Fibroblast of the conjunctiva (primary cell): ENCODE data around the gene SHROOM2.
"Not testable (repeated sequence)": the region's sequence is repeated elsewhere in the genome, so short reads cannot be mapped to it uniquely, and the experiment has no call there.

Source experiments
- DNase-seq: peaks from one replicate; pipeline ENCODE4 v3.0.0-alpha.2; 2010; ENCODE audit warnings: low read depth

SHROOM2 gene

DNA sequence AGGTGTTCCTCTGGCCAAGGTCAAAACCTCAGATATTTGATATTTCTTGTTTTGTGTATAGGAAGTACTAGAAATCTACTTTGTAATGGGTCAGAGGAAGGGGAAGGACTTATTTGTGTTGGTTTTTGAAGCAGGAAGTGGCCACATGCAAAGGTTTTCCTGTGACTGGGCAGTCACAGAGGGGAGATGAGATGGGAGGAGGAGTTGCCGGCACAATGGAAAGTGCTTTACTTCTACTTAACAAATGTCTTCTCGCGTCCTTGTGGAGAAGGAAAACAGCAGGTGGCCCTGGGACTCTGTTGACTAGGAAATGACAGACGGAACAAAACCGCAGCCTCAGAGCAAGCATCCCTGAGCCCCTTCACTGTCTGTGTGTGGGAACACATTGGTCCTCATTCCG, 46.6 kb downstream of the SHROOM2 start:
- no peak for DNase-seq

DNA sequence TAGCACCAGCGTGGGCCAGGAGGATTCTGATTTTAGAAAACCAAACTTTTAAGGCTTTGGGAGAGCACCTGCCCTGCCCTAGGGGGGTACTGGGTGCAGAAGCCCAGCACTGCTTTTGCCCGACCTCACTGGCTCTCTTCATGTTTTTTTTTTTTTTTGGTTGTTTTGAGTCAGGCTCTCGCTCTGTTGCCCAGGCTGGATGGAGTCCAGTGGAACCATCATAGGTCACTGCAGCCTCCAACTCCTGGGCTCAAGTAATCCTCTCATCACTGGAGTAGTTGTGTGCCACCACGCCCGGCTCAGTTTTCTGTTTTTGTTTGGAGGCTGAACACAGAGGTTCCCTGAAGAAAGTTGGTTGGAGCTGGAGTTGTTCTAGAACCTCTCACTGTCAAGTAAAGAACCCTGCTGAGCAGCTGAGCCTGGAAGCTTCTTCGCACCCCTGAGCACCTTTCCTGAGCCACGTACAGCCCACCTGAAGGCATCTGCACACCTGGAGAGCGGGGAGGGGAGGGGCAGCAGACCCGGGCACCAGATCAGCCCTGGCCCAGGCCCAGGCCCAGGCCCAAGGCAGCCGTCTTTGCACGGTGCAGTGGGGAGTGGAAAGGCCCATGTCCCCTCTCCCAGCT, 49.5 kb downstream of the SHROOM2 start:
- DNase-seq, result no peak

DNA sequence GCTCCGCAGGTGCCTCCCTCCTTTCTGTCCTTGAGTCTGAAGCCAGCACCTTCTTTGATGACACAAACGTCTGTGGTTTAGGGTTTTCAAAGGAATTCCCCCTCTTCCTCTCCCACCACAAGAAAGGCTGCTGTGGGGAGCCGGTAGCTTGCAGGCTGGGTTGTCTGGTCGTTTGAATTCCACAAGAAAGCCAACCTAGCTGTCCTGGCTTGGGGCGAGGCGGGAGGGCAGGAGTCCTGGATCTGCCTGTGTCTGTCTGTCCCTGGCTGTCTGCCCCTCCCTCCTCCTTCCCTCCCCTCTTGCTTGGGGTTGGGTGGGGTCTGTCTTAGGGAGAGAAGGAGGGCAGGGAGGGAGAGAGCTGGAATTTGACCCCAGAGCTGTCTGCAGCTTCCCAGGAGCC, 56.3 kb downstream of the SHROOM2 start:
- no peak for DNase-seq

DNA sequence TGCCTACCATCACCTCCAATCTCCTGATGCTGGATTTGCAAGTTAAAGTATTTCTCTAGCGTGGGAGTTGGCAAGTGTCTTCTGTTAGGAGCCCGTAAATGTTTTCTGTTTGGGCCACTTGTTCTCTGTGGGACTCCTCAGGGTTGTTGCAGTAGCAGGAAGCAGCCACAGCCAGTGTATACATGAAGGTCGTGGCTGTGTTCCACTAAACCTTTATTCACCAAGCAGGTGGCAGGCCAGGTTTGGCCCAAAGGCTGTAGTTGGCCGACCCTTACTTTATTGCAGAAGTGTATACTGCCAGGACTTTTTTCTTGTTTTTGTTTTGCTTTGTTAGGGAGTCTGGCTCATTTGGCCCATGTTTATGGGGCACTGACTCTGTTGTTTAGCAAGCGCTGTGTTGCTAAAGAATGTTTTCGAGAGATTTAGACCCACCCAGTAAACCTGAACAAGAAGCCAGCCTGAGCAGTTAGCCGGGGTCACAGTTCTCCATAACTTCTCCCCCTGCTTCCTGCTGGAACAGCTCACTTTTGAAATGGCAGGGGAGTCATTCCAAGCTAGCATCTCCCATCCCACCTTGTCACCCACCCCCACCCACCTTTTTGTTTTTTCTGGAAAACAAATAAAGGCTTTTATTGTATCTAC, 58.8 kb downstream of the SHROOM2 start:
- DNase-seq, result no peak

DNA sequence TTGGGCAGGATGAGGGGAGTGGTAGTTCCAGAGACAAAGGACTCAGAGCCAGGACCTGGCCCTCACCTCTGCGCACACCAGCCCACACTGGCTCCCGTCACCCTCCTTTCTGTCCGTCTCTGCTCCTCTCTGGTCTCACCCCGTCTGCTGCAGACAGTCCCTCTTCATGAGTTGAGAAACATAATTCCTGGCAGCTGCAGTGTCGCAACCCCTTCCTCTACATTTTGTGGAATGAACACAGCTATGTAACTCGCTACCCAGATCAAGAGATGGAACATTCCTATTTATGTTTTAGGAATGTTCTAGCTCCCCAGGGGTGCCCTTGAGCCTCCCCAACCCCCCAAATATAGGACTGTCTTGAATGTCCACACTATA, 59.3 kb downstream of the SHROOM2 start:
- DNase-seq, result peak; percentile 3

DNA sequence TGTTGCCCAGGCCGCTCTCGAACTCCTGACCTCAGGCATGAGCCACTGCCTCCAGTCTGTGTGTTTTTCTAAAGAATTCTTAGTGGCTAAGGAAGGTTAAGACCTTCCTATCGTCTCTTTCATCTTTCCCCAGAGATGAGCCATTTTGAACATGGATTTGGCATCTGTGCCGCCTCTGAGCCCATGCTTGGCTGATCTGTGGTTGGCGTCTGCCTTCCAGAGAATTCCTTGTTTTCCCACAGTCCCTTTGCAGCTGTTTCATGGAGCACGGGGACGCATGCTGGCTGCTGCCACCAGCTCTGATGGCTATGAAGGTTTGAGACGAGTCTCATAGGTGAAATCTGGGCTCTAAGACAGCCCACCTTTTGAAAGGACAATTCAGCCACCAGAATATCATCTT, 60.4 kb downstream of the SHROOM2 start:
- no peak for DNase-seq

DNA sequence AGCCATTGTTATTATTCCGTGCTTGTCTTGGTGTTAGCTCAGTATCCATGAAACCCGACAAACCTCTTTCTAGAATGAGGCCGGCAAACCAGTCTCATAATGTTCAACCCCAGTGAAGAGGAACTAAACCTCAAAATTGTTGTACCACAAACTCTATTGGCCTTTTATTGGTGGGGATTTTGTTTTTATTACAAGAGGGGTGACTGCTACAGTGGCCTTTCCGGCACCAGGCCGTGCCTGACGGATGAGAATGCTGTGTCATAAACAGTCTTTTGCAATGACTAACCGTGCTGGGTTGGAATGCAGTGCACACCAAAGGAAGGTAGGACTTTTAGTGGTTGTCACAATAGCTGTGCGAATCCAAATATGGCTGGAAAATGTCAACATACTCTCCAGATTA, 60.8 kb downstream of the SHROOM2 start:
- no peak for DNase-seq

DNA sequence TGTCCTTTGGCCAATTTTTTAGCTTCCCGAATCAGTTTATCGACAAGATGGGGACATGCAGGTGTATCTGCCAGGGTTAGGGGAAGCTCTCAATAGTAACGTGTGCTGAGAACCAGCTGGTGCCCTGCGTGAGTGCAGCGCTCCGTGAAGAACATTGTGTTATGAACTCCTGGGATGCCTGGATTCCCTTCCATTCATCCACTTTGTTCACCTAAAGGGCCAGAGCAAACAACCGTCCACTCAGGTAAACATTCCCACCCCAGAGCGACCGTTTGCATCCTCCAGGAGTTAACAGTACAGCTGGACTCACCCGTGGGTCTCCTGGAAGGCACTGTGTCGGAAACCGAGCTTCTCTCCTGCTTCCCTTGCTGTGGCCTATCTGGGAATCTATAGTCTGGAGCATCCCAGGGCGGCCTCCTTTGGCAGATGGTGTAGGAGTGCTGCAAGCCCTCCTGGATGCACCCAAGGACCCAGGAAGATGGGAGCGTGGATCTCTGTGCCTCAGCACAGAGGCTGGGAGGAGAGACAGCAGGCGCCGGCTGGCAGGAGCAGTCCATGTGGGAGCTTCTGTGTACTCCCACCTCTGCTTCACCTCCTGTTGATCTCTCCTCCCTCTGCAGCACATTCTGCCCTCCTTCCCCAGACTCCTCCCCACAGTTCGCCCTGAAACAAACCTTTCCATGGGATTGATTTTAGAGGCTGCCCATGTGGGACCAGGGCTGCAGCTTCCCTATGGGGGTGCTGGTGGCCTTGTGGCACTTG, 62.7 kb downstream of the SHROOM2 start:
- DNase-seq, result no peak

DNA sequence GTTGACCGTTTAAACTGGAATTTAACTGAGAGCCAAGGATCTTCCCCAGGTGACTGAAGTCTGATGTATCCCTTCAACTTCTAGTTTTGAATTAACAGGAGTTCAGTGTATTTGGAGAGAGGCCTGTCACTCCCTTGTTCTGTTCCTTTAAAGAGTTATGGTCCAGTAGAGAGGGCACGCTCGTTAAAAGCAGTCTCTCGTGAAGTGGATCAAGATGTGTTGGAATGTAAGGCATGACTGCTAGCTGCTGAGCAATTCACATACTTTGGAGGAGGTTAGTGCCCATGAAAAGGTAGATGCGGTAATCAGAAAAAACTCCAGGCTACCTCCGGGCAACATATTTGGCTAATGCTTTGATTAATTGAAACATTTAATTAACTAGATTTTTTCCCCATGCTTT, 65.7 kb downstream of the SHROOM2 start:
- no peak for DNase-seq

DNA sequence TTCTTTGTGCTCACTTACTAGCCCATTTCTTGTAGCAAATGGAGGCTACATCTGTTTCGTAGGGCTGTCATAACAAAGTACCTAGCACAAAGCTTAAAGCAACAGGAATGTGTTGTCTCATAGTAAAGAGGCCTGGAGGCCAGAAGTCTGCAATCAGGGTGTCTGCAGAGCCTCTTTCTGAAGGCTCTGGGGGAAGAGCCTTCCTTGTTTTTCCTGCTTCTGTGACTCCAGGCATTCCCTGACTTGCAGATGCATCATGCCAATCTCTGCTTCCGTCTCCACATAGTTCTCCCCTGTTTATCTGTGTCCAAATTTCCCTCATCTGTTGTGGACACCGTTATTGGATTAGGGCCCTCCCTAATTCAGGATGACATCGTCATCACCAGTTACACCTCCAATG, 67.1 kb downstream of the SHROOM2 start:
- DNase-seq, result no peak

DNA sequence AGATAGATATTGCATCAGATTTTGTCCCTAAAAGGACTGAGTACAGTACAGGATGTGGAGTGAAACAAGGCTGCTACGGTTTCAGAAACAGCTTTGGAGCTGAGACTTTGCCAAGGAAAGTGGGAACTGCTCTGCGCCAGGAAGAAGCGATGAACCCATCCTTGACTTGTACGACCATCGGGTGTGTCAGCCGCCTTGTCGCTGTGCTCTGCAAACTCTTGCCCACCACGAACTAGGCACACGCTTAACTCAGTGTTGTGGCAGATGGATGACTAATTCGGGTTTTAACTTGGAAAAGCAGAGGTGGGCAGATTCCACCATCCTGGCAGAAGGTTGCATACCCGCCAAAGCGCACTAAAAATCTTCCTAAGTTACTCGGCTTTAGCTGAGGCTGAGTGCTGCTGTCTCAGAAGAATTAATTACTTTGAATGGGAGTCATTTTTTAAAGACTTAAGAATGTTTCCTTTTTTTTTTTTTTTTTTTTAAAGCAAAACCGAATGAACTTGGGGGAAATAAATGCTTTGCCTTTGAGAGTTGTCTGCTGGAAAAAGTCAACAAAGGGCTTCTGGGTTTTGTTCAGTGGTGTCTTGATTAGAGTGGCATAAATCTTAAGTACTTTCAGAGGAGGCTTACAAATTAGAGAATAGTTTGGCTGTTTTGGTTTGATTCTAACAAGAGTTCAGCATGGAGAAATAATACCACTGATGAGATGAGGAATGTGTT, 69.5 kb downstream of the SHROOM2 start:
- DNase-seq, result no peak

DNA sequence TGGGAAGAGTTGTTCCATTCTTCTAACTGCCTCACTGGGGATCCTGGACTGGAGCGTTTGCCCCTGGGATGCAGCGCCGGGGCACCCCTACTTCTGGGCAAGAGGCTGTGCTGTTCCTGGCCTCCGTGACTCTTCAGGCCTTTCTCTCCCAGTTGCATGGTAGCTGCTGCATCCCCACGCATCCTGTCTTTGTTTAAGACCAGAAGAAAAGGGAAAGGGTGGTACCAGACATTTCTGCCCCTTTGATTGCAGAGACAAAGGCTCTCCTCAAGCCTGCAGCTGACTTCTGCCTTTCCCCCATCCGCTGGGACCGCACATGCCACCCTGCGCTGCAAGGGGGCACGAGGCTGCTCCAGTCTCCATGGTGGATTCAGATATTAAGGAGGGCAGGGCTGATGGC, 70.4 kb downstream of the SHROOM2 start:
- no peak for DNase-seq

DNA sequence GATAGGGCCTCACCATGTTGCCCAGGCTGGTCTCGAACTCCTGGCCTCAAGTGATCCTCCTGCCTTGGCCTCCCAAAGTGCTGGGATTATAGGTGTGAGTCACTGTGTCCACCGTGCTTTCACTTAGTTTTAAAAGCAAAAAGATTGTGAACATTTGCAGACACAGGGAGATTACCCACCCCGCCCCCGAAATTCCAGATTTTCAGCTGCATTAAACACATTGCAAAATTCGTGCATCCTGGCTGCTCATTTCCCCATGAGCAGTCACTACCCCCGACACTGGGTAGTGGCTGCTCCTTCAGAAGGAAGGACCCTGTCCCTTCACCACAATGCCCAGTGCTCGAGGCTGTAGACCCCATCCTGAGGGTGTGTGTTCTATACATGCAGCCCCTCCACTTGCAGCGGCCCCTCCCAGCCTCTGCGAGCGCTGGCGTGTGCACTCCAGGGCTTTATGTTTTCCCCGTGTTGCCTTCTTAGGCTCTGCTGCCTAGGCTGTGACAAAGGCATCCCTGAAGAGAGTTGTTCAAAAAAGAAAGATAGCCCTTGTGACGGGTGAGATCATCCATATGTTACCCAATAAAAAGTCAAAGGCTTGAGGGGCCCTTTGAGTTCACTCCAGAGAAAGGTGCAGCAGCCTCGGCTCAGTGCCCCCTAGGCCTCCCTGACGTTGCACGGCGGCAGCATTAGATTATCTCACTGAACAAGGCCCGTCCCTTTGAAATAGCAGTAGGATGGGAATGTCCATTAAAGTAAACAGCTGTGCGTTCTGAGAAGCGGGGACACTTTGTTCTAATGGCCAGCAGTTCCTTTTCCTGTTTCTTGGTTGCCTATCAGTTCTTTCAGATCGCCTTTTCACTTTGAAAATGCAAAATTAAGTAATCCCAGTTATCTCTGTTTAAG, 71.6 kb downstream of the SHROOM2 start:
- DNase-seq, result no peak

DNA sequence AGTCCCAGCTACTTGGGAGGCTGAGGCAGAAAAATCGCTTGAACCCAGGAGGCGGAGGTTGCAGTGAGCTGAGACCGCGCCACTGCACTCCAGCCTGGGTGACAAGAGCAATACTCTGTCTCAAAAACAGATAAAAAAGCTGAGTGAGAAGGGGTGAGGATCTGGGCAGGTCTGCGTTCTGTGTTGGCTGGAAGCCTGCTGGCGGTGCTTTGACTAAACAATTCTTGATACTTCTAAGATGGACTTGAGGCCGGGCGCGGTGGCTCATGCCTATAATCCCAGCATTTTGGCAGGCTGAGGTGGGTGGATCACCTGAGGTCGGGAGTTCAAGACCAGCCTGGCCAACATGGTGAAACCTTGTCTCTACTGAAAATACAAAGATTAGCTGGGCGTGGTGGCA, 72.5 kb downstream of the SHROOM2 start:
- not testable (repeated sequence) for DNase-seq

DNA sequence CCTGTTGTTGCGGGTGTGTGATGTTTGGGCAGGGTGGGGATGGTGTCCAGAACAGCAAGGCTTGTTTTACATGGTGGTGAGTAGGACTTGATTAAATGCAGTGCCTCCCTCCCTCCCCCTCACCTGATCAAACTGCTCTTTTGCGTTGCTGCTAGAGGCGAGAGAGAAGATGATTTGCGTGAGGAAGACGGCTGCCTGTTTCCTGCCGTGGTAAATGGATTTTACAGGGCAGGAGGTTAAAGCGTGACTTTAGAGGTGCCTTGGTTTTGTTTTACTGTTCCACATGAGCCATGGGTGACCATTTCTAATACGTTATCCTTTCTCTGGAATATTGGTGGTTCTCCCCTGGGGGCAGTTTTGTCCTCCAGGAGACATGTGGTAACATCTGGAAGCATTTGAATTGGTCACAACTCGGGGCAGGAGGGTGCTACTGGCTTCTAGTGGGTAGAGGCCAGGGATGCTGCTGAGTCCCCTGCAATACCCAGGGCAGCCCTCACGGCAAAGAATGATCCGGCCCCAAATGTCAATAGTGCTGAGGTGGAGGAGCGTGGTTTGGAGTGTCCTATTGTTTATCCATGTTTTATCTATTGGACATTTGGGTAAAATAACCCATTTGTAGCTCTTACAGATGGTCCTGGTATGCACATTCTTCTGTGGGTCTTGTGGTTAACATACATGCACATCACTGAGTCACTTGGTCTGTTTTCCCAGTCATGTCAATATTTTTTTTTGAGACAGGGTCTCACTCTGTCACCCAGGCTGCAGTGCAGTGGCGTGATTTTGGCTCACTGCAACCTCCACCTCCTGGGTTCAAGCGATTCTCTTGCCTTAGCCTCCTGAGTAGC, 73.7 kb downstream of the SHROOM2 start:
- no peak for DNase-seq

DNA sequence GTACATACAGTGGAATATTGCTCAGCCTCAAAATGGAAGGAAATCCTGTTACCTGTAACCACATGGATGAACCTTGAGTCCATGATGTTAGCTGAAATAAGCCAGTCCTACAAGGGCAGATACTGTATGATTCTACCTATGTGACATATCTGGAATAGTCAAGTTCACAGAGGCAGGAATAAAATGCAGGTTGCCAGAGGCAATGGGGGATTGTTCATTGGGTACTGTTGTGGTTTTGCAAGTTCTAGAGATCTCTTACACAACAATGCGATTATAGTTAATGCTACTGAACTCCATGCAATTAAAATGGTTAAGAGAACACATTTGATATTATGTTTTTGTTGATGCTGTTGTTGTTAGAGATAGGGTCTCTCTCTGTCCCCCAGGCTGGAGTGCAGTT, 74.6 kb downstream of the SHROOM2 start:
- DNase-seq, result no peak

DNA sequence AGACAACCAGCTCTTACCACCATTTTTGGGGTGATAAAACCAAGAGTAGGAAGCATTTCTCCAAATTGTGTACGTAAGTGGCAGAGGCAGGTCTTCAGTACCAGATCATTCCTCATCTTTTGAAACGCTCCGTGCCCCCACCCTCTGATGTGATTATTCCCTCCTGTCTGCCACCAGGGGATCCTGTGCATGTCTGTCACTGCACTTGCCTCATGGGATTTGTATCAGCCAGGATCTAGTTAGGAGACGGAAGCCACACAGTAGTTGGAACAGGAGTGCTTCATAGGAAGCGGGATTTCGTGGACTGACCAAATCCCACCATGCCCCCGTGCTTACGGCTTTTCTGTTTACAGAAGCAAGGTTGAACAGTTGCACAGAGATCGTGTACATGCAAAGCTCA, 75.5 kb downstream of the SHROOM2 start:
- DNase-seq, result no peak

DNA sequence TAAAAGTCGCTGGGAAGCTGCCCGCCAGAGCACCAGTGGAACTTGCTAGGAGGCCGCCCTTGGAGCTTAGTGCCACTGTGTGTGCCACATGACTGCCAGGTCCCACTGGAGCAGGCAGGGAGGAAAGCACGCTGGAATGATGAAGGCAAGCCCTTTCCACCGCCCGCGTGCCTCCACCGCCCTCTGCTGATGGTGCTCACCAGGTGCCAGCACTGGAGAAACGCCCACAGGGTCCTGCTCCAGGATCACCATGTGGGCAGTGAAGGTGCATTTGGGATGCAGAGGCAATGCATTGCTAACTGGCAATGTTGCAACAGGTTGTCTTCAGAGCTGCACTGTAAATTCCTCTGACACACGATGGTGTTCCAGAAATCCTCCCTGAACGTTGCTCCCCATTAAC, 76.3 kb downstream of the SHROOM2 start:
- DNase-seq, result no peak

DNA sequence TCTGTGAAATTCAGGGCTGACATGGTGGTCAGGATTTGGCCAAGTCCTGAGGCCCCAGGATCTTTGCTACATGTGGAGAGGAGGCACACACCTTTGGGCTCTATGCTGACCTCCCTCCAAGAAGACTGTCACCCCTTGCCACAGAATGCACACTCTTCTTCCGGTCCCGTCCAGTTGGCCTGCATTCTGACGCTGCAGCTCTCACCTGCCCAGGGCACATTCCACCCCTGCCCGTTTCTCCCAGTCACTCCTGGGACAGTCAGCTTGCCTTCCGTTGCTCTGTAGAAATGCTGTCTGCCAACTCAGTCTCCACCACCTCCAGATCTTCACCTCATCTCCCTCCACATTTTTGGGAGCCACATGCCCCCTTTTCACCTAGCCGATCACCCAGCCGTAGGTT, 76.7 kb downstream of the SHROOM2 start:
- no peak for DNase-seq

DNA sequence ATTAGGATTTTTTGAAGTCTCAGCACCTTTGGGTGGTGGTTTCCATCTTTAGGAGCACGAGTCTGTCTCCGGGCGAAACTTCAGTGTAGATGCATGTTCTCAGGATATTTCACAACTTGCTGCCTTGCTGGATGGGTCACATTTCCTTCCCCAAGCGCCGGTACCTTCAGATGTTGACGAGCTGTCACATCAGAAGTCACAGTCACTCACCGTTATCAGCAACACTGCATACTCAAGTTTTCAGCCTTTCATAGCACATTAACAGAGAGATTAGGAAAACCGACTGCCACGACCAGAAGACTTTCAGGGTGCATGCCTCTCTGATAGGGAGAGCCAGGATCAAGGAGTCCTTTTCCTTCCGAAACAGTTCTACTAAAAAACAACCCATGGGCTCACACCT, 77.8 kb downstream of the SHROOM2 start:
- no peak for DNase-seq
